PC-9 (cell line): Measurements from ENCODE around the gene ING4.

Source experiments
- EZH2 ChIP-seq: fragments of 200-600 bp; sonication (generic); IDR thresholded peaks from 2 replicates; pipeline ENCODE4 v1.8.0; 2017; ENCODE audit warnings: antibody characterized with exemption, low read depth
- TF ChIP-seq, protein P1 (sequence below): fragments of 200-600 bp; sonication (generic); conservative IDR thresholded peaks from 2 replicates; pipeline ENCODE4 v1.6.1; 2017; ENCODE audit warnings: mixed run types, antibody characterized with exemption, mild to moderate bottlenecking, moderate library complexity

DNA sequence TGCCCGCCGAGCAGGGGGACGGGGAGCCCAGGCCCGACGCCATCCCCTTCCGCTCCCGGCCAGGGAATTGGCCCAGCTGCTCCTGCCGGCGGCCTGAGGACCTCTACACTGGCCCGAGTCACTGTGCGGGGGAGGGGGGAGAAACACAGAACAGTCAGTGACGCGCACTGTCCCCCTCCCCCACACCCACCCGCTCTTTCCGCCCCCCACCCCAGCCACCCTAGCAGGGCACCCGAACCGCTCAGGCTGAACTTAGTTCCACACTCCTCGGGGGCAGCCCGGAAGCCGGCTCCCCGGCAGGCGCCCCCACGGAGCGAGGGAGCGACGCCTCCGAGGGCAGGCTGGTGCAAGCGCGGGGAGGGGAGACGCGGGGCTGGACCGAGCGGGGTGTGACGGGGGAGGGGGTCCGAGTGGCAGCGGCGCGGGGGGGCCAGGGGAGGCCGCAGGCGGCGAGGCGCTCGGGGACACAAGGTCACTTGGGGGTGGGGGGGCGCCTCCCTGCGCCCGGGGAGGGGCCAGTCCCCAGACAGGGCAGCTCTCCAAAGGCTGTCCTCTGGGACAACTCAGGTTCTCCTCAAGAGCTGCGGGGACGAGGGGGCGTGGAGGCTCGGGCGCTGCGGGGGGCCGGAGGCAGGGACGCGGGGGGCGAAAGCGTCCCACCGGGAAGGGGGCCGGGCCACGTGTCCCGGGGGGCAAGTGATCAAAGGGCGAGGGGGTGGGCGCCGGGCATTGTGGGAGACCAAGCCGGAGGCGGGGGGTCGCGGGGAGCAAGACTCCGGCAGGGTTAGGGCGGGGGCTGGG lies 56.4 kb downstream of the ING4 start:
- TF ChIP-seq, protein P1, sequence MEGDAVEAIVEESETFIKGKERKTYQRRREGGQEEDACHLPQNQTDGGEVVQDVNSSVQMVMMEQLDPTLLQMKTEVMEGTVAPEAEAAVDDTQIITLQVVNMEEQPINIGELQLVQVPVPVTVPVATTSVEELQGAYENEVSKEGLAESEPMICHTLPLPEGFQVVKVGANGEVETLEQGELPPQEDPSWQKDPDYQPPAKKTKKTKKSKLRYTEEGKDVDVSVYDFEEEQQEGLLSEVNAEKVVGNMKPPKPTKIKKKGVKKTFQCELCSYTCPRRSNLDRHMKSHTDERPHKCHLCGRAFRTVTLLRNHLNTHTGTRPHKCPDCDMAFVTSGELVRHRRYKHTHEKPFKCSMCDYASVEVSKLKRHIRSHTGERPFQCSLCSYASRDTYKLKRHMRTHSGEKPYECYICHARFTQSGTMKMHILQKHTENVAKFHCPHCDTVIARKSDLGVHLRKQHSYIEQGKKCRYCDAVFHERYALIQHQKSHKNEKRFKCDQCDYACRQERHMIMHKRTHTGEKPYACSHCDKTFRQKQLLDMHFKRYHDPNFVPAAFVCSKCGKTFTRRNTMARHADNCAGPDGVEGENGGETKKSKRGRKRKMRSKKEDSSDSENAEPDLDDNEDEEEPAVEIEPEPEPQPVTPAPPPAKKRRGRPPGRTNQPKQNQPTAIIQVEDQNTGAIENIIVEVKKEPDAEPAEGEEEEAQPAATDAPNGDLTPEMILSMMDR, result no peak
- no peak for TF ChIP-seq EZH2
